ENCODE data around the gene PARD3.

PARD3 gene

GRCh38 chr10:34348917-34349485, 466.1 kb downstream of the PARD3 start:
- DNase-seq (ENCODE audit: low spot score in 2 of 2) (no peak), ATAC-seq (no peak)
- no peaks in the 10 kb centered on the region for H3K36me3 Mint-ChIP-seq
- no peaks in the 10 kb centered on the region for H3K9me3 Mint-ChIP-seq
- H3K4me3 Mint-ChIP-seq: no peak overlapping the region
- no peak overlapping the region for H3K27ac Mint-ChIP-seq
- no peaks in the 10 kb centered on the region for H3K4me1 Mint-ChIP-seq

GRCh38 chr10:34348021-34348420, 467.1 kb downstream of the PARD3 start:
- no peaks in the 10 kb centered on the region for H3K9me3 Mint-ChIP-seq
- H3K27ac Mint-ChIP-seq: no peak overlapping the region
- H3K4me1 Mint-ChIP-seq: no peaks in the 10 kb centered on the region
- no peaks in the 10 kb centered on the region for H3K36me3 Mint-ChIP-seq
- no peak overlapping the region for H3K4me3 Mint-ChIP-seq
- no peak for DNase-seq (ENCODE audit: low spot score in 2 of 2)
- ATAC-seq: no peak

- DNase-seq (ENCODE audit: low spot score in 2 of 2) (no peak), ATAC-seq (no peak)
- Mint-ChIP-seq H3K9me3 (no peaks in the 10 kb centered on the region), H3K36me3 (no peaks in the 10 kb centered on the region), H3K4me3 (no peak overlapping the region), H3K4me1 (no peaks in the 10 kb centered on the region), H3K27ac (no peak overlapping the region)
These were observed 468.0 kb downstream of the PARD3 start for GRCh38 chr10:34347131-34347530.

GRCh38 chr10:34346516-34347100, 468.5 kb downstream of the PARD3 start:
- DNase-seq (ENCODE audit: low spot score in 2 of 2): no peak
- Mint-ChIP-seq H3K36me3 (no peaks in the 10 kb centered on the region), H3K4me3 (no peak overlapping the region), H3K4me1 (no peaks in the 10 kb centered on the region), H3K27ac (no peak overlapping the region), H3K9me3 (no peaks in the 10 kb centered on the region)
- no peak for ATAC-seq

GRCh38 chr10:34345383-34345782, 469.7 kb downstream of the PARD3 start:
- Mint-ChIP-seq H3K4me3 (no peak overlapping the region), H3K9me3 (no peaks in the 10 kb centered on the region), H3K4me1 (no peaks in the 10 kb centered on the region), H3K27ac (no peak overlapping the region), H3K36me3 (no peaks in the 10 kb centered on the region)
- ATAC-seq (no peak), DNase-seq (ENCODE audit: low spot score in 2 of 2) (no peak)

- no peak overlapping the region for H3K4me3 Mint-ChIP-seq
- no peaks in the 10 kb centered on the region for H3K36me3 Mint-ChIP-seq
- no peaks in the 10 kb centered on the region for H3K4me1 Mint-ChIP-seq
- no peak overlapping the region for H3K27ac Mint-ChIP-seq
- DNase-seq (ENCODE audit: low spot score in 2 of 2): no peak
- ATAC-seq: no peak
- no peaks in the 10 kb centered on the region for H3K9me3 Mint-ChIP-seq
These were observed 471.3 kb downstream of the PARD3 start for GRCh38 chr10:34343764-34344163.

GRCh38 chr10:34341473-34341872, 473.6 kb downstream of the PARD3 start:
- no peaks in the 10 kb centered on the region for H3K4me1 Mint-ChIP-seq
- ATAC-seq (no peak), DNase-seq (ENCODE audit: low spot score in 2 of 2) (no peak)
- H3K4me3 Mint-ChIP-seq: no peak overlapping the region
- no peak overlapping the region for H3K27ac Mint-ChIP-seq
- H3K9me3 Mint-ChIP-seq: no peaks in the 10 kb centered on the region
- H3K36me3 Mint-ChIP-seq: no peaks in the 10 kb centered on the region

- no peaks in the 10 kb centered on the region for H3K36me3 Mint-ChIP-seq
- no peak for ATAC-seq
- no peak for DNase-seq (ENCODE audit: low spot score in 2 of 2)
- H3K27ac Mint-ChIP-seq: no peak overlapping the region
- no peak overlapping the region for H3K4me3 Mint-ChIP-seq
- H3K4me1 Mint-ChIP-seq: no peaks in the 10 kb centered on the region
- no peaks in the 10 kb centered on the region for H3K9me3 Mint-ChIP-seq
These were observed 474.2 kb downstream of the PARD3 start for GRCh38 chr10:34340934-34341333.

GRCh38 chr10:34339816-34340553, 475.1 kb downstream of the PARD3 start:
- Mint-ChIP-seq H3K36me3 (no peaks in the 10 kb centered on the region), H3K4me1 (no peaks in the 10 kb centered on the region), H3K4me3 (no peak overlapping the region), H3K27ac (no peak overlapping the region), H3K9me3 (no peaks in the 10 kb centered on the region)
- ATAC-seq (no peak), DNase-seq (ENCODE audit: low spot score in 2 of 2) (no peak)

- no peak for DNase-seq (ENCODE audit: low spot score in 2 of 2)
- no peak overlapping the region for H3K27ac Mint-ChIP-seq
- no peaks in the 10 kb centered on the region for H3K9me3 Mint-ChIP-seq
- no peak overlapping the region for H3K4me3 Mint-ChIP-seq
- ATAC-seq: no peak
- H3K4me1 Mint-ChIP-seq: no peaks in the 10 kb centered on the region
- no peaks in the 10 kb centered on the region for H3K36me3 Mint-ChIP-seq
These were observed 477.2 kb downstream of the PARD3 start for GRCh38 chr10:34337917-34338316.

- no peaks in the 10 kb centered on the region for H3K36me3 Mint-ChIP-seq
- DNase-seq (ENCODE audit: low spot score in 2 of 2): no peak
- no peak overlapping the region for H3K4me3 Mint-ChIP-seq
- no peak for ATAC-seq
- no peaks in the 10 kb centered on the region for H3K9me3 Mint-ChIP-seq
- H3K4me1 Mint-ChIP-seq: no peaks in the 10 kb centered on the region
- H3K27ac Mint-ChIP-seq: no peak overlapping the region
These were observed 479.0 kb downstream of the PARD3 start for GRCh38 chr10:34335960-34336690.

- no peaks in the 10 kb centered on the region for H3K9me3 Mint-ChIP-seq
- no peaks in the 10 kb centered on the region for H3K4me1 Mint-ChIP-seq
- no peaks in the 10 kb centered on the region for H3K36me3 Mint-ChIP-seq
These were observed 480.2 kb downstream of the PARD3 start for GRCh38 chr10:34334908-34335307.

GRCh38 chr10:34333513-34333912, 481.6 kb downstream of the PARD3 start:
- Mint-ChIP-seq H3K27ac (no peak overlapping the region), H3K4me3 (no peak overlapping the region), H3K36me3 (no peaks in the 10 kb centered on the region), H3K4me1 (no peaks in the 10 kb centered on the region), H3K9me3 (no peaks in the 10 kb centered on the region)
- ATAC-seq (no peak), DNase-seq (ENCODE audit: low spot score in 2 of 2) (no peak)

More at GRCh38 chr10:34334908-34335307, 480.2 kb downstream of the PARD3 start:
- ATAC-seq (no peak), DNase-seq (ENCODE audit: low spot score in 2 of 2) (no peak)
- no peak overlapping the region for H3K4me3 Mint-ChIP-seq
- H3K27ac Mint-ChIP-seq: no peak overlapping the region

GRCh38 chr10:34327184-34327583, 487.9 kb downstream of the PARD3 start:
- H3K36me3 Mint-ChIP-seq: no peaks in the 10 kb centered on the region
- no peaks in the 10 kb centered on the region for H3K9me3 Mint-ChIP-seq
- DNase-seq (ENCODE audit: low spot score in 2 of 2) (no peak), ATAC-seq (no peak)
- no peaks in the 10 kb centered on the region for H3K4me1 Mint-ChIP-seq
- no peak overlapping the region for H3K4me3 Mint-ChIP-seq
- H3K27ac Mint-ChIP-seq: no peak overlapping the region

GRCh38 chr10:34323192-34323591, 491.9 kb downstream of the PARD3 start:
- DNase-seq (ENCODE audit: low spot score in 2 of 2) (no peak), ATAC-seq (no peak)
- no peak overlapping the region for H3K27ac Mint-ChIP-seq
- no peaks in the 10 kb centered on the region for H3K9me3 Mint-ChIP-seq
- no peak overlapping the region for H3K4me3 Mint-ChIP-seq
- no peaks in the 10 kb centered on the region for H3K4me1 Mint-ChIP-seq
- H3K36me3 Mint-ChIP-seq: no peaks in the 10 kb centered on the region

- Mint-ChIP-seq H3K9me3 (no peaks in the 10 kb centered on the region), H3K27ac (no peak overlapping the region), H3K36me3 (no peaks in the 10 kb centered on the region), H3K4me3 (no peak overlapping the region), H3K4me1 (no peaks in the 10 kb centered on the region)
- DNase-seq (ENCODE audit: low spot score in 2 of 2) (no peak), ATAC-seq (no peak)
These were observed 494.8 kb downstream of the PARD3 start for GRCh38 chr10:34320265-34320664.

Measured in stimulated activated effector memory CD8-positive, alpha-beta T cell treated with anti-CD3 and anti-CD28 coated beads, Interleukin-12 subunit alpha, Interleukin-12 subunit beta, amount 100 ng/mL, for 72 hours (primary cell).